CD4-positive, alpha-beta memory T cell (primary cell): Measurements from ENCODE around the gene SEMA4G. TPM values are rescaled to one million over a fixed set of nuclear protein-coding genes. Genes with fewer than 3 reads are reported as not detected.

Source experiments
- CTCF ChIA-PET: fragments of 350-600 bp; sonication (Branson Sonifier 250); formaldehyde crosslinking; loops from one replicate; lab custom pipeline; 2021; ENCODE audit warnings: inconsistent platforms; ENCODE audit not compliant: partially characterized antibody; lab: Charles Lee
- POLR2A ChIA-PET: fragments of 350-600 bp; sonication (Branson Sonifier 250); formaldehyde crosslinking; loops from one replicate; lab custom pipeline; 2021; ENCODE audit not compliant: partially characterized antibody; lab: Charles Lee
- DNase-seq, 5 donors: peaks; one replicate each; pipeline versions ENCODE4 v3.0.0 to v3.0.0-alpha.2; 2020 to 2022; ENCODE audit warnings: mixed read lengths in 1 of 5
- H3K27ac ChIP-seq: one replicate; pipeline ENCODE4 v1.7.0; 2013; ENCODE audit warnings: low read depth, low read length
- H3K27me3 ChIP-seq: 2 replicates; pipeline ENCODE4 v1.7.0; 2013; ENCODE audit warnings: mild to moderate bottlenecking, low read length, moderate library complexity; ENCODE audit not compliant: insufficient read depth
- H3K36me3 ChIP-seq: 2 replicates; pipeline ENCODE4 v1.7.0; 2013; ENCODE audit warnings: mild to moderate bottlenecking, low read length, moderate library complexity; ENCODE audit not compliant: insufficient read depth
- H3K4me1 ChIP-seq: 2 replicates; pipeline ENCODE4 v1.7.0; 2013; ENCODE audit warnings: mild to moderate bottlenecking, low read length, moderate library complexity; ENCODE audit not compliant: insufficient read depth
- H3K4me3 ChIP-seq, 2 donors: one replicate each; pipeline ENCODE4 v1.7.0; 2013; ENCODE audit warnings: low read length in 2 of 2, mild to moderate bottlenecking in 1 of 2
- H3K9me3 ChIP-seq, 2 donors: one replicate each; pipeline ENCODE4 v1.7.0; 2013; ENCODE audit warnings: low read length in 2 of 2, control low read depth in 1 of 2; ENCODE audit not compliant: control insufficient read depth in 1 of 2
- H3K27ac Mint-ChIP-seq, 7 donors: one replicate each; pipeline ENCODE4 v1.8.0; 2020 to 2021; ENCODE audit warnings: mixed read lengths in 7 of 7, mild to moderate bottlenecking in 6 of 7, inconsistent platforms in 3 of 7, moderate library complexity in 3 of 7
- H3K27me3 Mint-ChIP-seq, 2 donors: one replicate each; pipeline ENCODE4 v1.8.0; 2020 to 2021; ENCODE audit warnings: mixed read lengths in 2 of 2
- H3K36me3 Mint-ChIP-seq, 2 donors: one replicate each; pipeline ENCODE4 v1.8.0; 2020 to 2021; ENCODE audit warnings: mixed read lengths in 2 of 2, inconsistent platforms in 1 of 2, mild to moderate bottlenecking in 1 of 2
- H3K4me1 Mint-ChIP-seq, 4 donors: one replicate each; pipeline ENCODE4 v1.8.0; 2020 to 2021; ENCODE audit warnings: mixed read lengths in 4 of 4, mild to moderate bottlenecking in 1 of 4
- H3K4me3 Mint-ChIP-seq, 8 donors: one replicate each; pipeline ENCODE4 v1.8.0; 2020 to 2021; ENCODE audit warnings: mixed read lengths in 8 of 8, mild to moderate bottlenecking in 7 of 8, moderate library complexity in 6 of 8, inconsistent platforms in 3 of 8
- H3K9me3 Mint-ChIP-seq, 8 donors: one replicate each; pipeline ENCODE4 v1.8.0; 2020 to 2021; ENCODE audit warnings: mixed read lengths in 8 of 8, mild to moderate bottlenecking in 5 of 8, inconsistent platforms in 3 of 8, moderate library complexity in 1 of 8
- intact Hi-C: fragments of 100-400 bp; cut with micrococcal nuclease; formaldehyde crosslinking; loops from one replicate; pipeline ENCODE4 v1.15.1; 2023
- polyA plus RNA-seq, 2 donors: library from polyadenylated mRNA; unstranded; fragments of 300-500 nt; fragmentation: Illumina TruSeq; gene quantifications; one replicate each; pipeline ENCODE4 v1.2.3, GENCODE V29; 2021
- total RNA-seq, 2 experiments: library from RNA; stranded (reverse); gene quantifications; one replicate each; pipeline ENCODE4 v1.2.3, GENCODE V29; 2021

The SEMA4G gene
- total and polyA plus RNA-seq, 4 experiments from 2014 or later, result 0.26 to 1.4 (median 1.1) TPM; not detected in 1

DNA sequence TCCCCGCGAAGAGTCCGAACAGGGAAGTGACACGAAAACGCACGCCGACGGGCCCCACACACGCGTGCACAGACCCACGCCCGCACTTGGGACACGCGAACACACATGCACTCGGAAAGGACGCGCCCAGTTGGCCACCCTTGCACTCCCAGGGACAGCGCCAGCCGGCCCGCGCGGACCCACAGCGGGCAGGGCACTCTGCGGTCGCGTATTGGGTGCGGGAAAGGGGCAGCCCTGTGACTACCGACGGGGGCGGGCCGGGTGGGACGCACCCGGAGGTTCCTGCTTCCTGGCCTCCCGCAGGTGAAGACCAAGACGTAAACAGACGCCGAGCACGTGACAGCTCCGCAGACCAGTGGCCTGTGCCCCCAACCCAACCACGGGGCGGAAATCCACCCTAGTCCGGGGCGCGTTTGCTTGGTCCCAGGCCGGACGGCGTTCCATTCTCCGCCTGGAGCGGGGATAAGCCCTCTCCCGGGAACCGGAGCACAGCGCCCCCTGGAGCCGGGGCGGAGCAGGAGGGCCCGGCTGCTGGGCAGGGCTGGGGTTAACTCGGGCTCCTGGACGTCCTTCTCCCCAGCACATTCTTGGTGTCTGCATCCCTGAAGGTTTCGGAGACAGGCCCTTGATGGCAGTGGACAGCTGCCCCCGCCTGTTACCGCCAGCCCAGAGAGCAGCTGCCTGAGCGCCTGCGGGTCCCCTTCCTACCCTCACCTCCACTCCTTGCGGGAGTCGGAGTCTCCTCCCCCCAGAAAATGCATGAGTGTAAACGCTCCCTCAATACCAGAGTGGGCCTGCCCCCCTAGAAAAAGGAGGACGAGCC is 28.3 kb downstream of the SEMA4G start:
- Histone ChIP-seq H3K27me3 (no peaks in the 10 kb centered on the region), H3K27ac (peak overlapping the region; percentile 83), H3K36me3 (no peaks in the 10 kb centered on the region), H3K4me1 (peaks cover 24% of the 10 kb centered on the region), H3K4me3 (peak overlapping the region; percentile 44 to 64), H3K9me3 (no peaks in the 10 kb centered on the region)
- Mint-ChIP-seq H3K4me3 (peak overlapping the region; percentile 84 to 98 (median 91)), H3K4me1 (peaks cover 15 to 34% (median 24%) of the 10 kb centered on the region in 4 donors), H3K27ac (peak overlapping the region; percentile 82 to 98 (median 95)), H3K36me3 (peaks cover 4 to 26% of the 10 kb centered on the region in 2 donors), H3K9me3 (peaks cover 0 to 3% (median 0%) of the 10 kb centered on the region in 8 donors), H3K27me3 (no peaks in the 10 kb centered on the region)
- POLR2A ChIA-PET, result interaction anchor here (0.7 to 6.1 kb wide), 18 partner anchors 9 to 471 kb away, joined by 3 to 90 read pairs (median 4); partner anchors contain the start of genes KAZALD1, MRPL43, PDZD7 and SEMA4G
- CTCF ChIA-PET, result interaction anchor here (0.9 to 12.0 kb wide), 25 partner anchors 10 to 1126 kb away, joined by 3 to 171 read pairs (median 6); partner anchors contain the start of genes KAZALD1, MRPL43, PDZD7 and SEMA4G
- intact Hi-C loops, result loop anchor here (1.0 to 10.0 kb wide), 8 partner anchors 10 to 463 kb away; partner anchors contain the start of genes HIF1AN, KAZALD1, MRPL43 and PDZD7
- peak; percentile 68 to 80 (median 72) for DNase-seq

DNA sequence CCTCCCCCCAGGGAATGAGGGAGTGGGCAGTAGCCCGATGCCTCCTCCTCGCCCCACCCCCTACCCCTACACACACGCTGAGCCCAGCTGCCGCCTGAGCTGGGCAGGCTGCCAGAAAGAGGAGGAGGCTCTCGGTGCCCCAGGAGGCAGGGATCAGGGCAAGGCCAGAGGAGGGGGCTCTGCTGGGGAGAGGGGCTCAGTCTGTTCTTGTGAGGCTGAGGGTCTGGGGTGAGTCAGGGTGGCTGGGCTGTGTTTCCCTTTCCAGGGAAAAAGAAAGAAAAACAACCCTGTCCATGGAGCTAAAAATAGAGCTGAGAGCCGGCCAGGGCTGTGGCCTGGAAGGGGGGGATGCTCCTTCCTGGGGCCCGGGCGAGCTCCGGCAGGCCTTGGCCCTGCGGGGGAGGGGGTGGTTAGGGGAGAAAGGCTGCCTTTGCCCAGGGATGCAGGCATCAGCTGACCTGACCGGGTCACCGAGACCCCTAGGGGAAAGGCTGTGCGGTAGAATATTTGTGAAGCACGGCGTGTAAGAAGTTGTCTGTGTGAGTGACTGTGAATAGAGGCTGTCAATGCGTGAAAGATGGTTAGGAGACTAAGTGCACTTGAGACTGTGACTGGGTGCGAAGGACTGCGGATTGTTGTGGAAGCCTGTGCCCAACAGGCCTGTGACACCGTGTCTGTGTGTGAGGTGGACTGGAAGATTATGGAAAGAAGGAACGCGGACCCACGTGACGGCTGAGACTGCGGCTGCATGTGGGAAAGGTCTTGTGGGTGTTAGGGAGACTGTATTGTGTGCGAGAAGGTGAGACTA is 29.1 kb downstream of the SEMA4G start:
- Histone ChIP-seq H3K4me3 (peak overlapping the region; percentile 64 to 73), H3K27me3 (no peaks in the 10 kb centered on the region)
- POLR2A ChIA-PET, result interaction anchor here (0.7 to 6.1 kb wide), 11 partner anchors 8 to 86 kb away, joined by 3 to 90 read pairs (median 8); partner anchors contain the start of genes KAZALD1, MRPL43, PDZD7 and SFXN3

DNA sequence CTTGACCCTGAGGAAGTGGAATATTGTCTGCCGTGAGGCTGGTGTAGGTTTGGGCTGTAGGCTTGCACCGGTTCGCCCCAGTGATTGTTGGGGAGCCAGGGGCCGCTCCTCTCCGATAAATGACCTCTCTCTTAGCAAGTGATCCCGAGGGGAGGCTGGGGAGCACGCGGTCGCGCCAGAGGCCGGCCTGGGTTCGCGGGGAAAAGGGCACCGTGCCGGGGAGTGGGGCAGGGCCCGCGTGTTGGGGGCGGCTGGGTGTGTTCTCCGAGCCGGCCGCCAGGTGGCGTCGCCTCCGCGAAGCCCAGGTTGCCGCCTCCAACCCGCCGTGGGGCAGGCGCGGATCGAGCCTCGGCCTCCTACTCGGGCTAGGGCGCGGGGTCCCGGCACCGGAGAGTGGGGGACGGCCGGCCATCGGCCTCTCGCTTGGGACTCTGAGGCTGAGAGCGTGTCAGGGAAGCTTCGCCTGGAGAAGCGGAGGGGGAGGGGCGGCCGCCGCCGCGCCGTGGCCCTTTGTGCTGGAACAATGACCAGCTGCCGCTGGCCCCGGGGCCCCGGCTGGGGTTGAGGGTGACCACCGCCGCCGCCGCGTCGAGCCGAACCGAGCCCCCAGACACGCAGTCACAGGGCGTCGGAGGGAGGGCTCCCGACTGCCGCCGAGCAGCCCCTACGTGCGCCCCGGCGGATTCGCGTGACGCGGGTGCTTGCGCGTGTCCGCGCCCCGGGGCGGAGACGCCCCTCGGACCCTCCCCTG is 29.9 kb downstream of the SEMA4G start:
- Histone ChIP-seq H3K27me3 (no peaks in the 10 kb centered on the region), H3K9me3 (no peaks in the 10 kb centered on the region), H3K27ac (peak overlapping the region; percentile 83), H3K4me3 (peak overlapping the region; percentile 64 to 73), H3K36me3 (no peaks in the 10 kb centered on the region), H3K4me1 (peaks cover 24% of the 10 kb centered on the region)
- DNase-seq, result peak; percentile 73 to 86 (median 79)
- Mint-ChIP-seq H3K36me3 (peaks cover 4 to 21% of the 10 kb centered on the region in 2 donors), H3K4me1 (peaks cover 15 to 34% (median 24%) of the 10 kb centered on the region in 4 donors), H3K27me3 (no peaks in the 10 kb centered on the region), H3K4me3 (peak overlapping the region; percentile 84 to 98 (median 91)), H3K9me3 (peaks cover 0 to 3% (median 0%) of the 10 kb centered on the region in 8 donors), H3K27ac (peak overlapping the region; percentile 82 to 96 (median 94))
- intact Hi-C loops, result loop anchor here (1.0 to 10.0 kb wide), 4 partner anchors 15 to 464 kb away; partner anchors contain the start of genes HIF1AN and SLF2
- CTCF ChIA-PET, result interaction anchor here (0.7 to 12.0 kb wide), 13 partner anchors 10 to 86 kb away, joined by 3 to 171 read pairs (median 10); partner anchors contain the start of genes KAZALD1, MRPL43, PDZD7 and SEMA4G
- POLR2A ChIA-PET, result interaction anchor here (0.9 to 6.1 kb wide), 4 partner anchors 12 to 51 kb away, joined by 3 to 90 read pairs (median 46); partner anchors contain the start of genes MRPL43, PDZD7, SFXN3 and TWNK

More for the DNA sequence above, 29.1 kb downstream of the SEMA4G start:
- peak; percentile 68 to 77 (median 69) for DNase-seq
- no peaks in the 10 kb centered on the region for H3K9me3 ChIP-seq
- CTCF ChIA-PET, result interaction anchor here (0.6 to 12.0 kb wide), 25 partner anchors 9 to 1125 kb away, joined by 3 to 171 read pairs (median 6); partner anchors contain the start of genes KAZALD1, MRPL43, PDZD7 and SEMA4G
- H3K27ac ChIP-seq, result peak overlapping the region; percentile 83
- H3K4me1 ChIP-seq, result peaks cover 24% of the 10 kb centered on the region
- H3K36me3 ChIP-seq, result no peaks in the 10 kb centered on the region
- H3K36me3 Mint-ChIP-seq, result peaks cover 4 to 25% of the 10 kb centered on the region in 2 donors
- intact Hi-C loops, result loop anchor here (1.0 to 10.0 kb wide), 4 partner anchors 16 to 464 kb away; partner anchors contain the start of genes HIF1AN and SLF2
- peaks cover 15 to 34% (median 24%) of the 10 kb centered on the region in 4 donors for H3K4me1 Mint-ChIP-seq
- H3K27ac Mint-ChIP-seq, result peak overlapping the region; percentile 82 to 96 (median 95)
- H3K27me3 Mint-ChIP-seq, result no peaks in the 10 kb centered on the region
- peak overlapping the region; percentile 84 to 98 (median 91) for H3K4me3 Mint-ChIP-seq
- peaks cover 0 to 3% (median 0%) of the 10 kb centered on the region in 8 donors for H3K9me3 Mint-ChIP-seq

DNA sequence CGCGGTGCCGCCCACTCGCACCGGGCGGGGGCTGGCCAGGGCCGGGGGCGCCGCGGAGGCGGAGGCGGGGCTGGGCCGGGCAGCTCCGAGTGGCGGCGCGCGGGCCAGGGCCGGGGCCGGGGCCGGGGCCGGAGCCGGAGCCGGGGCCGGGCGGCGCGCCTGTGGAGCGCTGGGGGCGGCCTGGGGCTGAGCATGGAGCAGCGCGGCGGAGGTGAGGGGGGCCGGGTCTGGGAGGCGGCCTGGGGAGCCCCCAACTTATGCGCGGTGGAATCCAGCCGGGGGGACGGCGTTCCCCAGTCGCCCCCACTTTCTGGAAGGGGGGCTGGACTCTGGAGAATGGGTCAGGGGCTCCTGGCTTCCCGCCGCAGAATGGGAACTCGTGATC is 30.4 kb downstream of the SEMA4G start, which contains the start of gene LZTS2:
Gene LZTS2 (plus strand): TSS at position 67 of the 385 bp plus-strand sequence. CDS start 2,731 bp downstream, outside the sequence.
- H3K4me3 Mint-ChIP-seq, result peak within 1 kb of the TSS; percentile 84 to 98 (median 91)
- no peaks in the 10 kb centered on the region for H3K9me3 ChIP-seq
- H3K27me3 ChIP-seq, result no peaks in the 10 kb centered on the region
- peak within 1 kb of the TSS; percentile 83 for H3K27ac ChIP-seq
- peak within 1 kb of the TSS; percentile 82 to 96 (median 94) for H3K27ac Mint-ChIP-seq
- peaks cover 24% of the 10 kb centered on the region for H3K4me1 ChIP-seq
- H3K36me3 ChIP-seq, result no peaks in the 10 kb centered on the region
- DNase-seq, result no peak
- peaks cover under 1 to 19% of the 10 kb centered on the region in 2 donors for H3K36me3 Mint-ChIP-seq
- ChIA-PET POLR2A (interaction anchor here (1.5 to 6.1 kb wide), 3 partner anchors 12 to 31 kb away, joined by 7 to 90 read pairs (median 84); partner anchors contain the start of genes MRPL43, PDZD7, SFXN3 and TWNK), CTCF (interaction anchor here (0.7 to 12.0 kb wide), 6 partner anchors 10 to 31 kb away, joined by 3 to 171 read pairs (median 4); partner anchors contain the start of genes PDZD7 and SEMA4G)
- peaks cover 15 to 33% (median 23%) of the 10 kb centered on the region in 4 donors for H3K4me1 Mint-ChIP-seq
- H3K4me3 ChIP-seq, result peak within 1 kb of the TSS; percentile 64 to 73
- no peaks in the 10 kb centered on the region for H3K27me3 Mint-ChIP-seq
- intact Hi-C loops, result loop anchor here (2.0 to 10.0 kb wide), 3 partner anchors 87 to 465 kb away; partner anchors contain the start of genes HIF1AN and SLF2
- peaks cover 0 to 3% (median 0%) of the 10 kb centered on the region in 8 donors for H3K9me3 Mint-ChIP-seq

DNA sequence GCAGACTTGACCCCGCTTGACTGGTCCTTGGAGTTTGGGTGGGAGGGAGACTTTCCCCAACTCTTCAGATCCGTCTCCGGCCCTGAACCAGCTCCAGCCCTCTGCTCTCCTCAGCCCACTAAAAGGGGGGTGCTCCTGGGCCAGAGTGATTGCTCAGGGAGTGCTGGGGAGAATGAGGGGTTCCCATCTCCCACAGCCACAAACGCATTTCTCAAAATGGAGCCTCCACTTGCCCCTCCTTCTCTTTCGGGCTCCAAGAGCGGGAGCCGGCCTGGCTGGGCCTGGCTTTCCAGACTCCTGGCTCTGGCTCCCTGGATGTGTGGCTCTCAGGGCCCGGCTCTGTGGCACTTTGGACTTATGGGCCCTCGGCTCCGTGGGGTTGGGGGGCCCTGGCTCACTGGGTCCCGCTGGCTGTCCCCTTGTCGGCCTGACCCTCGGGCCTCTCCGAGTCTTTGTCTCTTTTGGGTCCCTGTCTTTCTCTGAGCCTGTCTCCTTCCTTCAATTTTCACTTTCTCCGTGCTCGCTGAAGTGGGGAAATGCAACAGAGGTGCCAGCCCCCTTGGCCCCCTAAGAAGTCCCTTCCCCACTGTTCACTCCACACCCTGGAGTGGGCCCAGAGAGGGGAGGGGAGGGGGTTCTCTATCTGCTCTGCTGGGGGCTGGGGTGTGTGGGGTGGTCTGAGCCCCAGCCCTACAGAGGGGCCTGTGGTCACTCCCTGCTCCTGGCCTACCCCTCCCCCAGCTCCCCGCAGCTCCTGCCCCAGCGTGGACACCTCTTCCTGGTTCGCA is 31.0 kb downstream of the SEMA4G start:
- H3K4me3 ChIP-seq, result no peak overlapping the region
- no peak overlapping the region for H3K27ac ChIP-seq
- no peaks in the 10 kb centered on the region for H3K27me3 ChIP-seq
- DNase-seq, result no peak
- Mint-ChIP-seq H3K9me3 (peaks cover 0 to 3% (median 0%) of the 10 kb centered on the region in 8 donors), H3K36me3 (peaks cover 0 to 18% of the 10 kb centered on the region in 2 donors), H3K4me1 (peaks cover 15 to 33% (median 22%) of the 10 kb centered on the region in 4 donors), H3K27me3 (no peaks in the 10 kb centered on the region), H3K4me3 (peak overlapping the region; percentile 64 to 84 (median 80)), H3K27ac (peak overlapping the region; percentile 29 to 90 (median 70))
- intact Hi-C loops, result no loop called here
- no peaks in the 10 kb centered on the region for H3K9me3 ChIP-seq
- ChIA-PET CTCF (interaction anchor here (1.0 to 1.5 kb wide), 3 partner anchors 12 to 25 kb away, joined by 3 to 6 read pairs (median 4); no protein-coding TSS in a partner anchor), POLR2A (interaction anchor here (1.5 to 6.1 kb wide), 3 partner anchors 13 to 30 kb away, joined by 7 to 90 read pairs (median 84); partner anchors contain the start of genes MRPL43, PDZD7, SFXN3 and TWNK)
- H3K36me3 ChIP-seq, result no peaks in the 10 kb centered on the region
- H3K4me1 ChIP-seq, result peaks cover 24% of the 10 kb centered on the region
